CD14-positive monocyte (primary cell): ENCODE results near the gene CDK6. TPM values are rescaled to one million over a fixed set of nuclear protein-coding genes. Genes with fewer than 3 reads are reported as not detected.

Experiments
- DNase-seq, 3 donors: peaks; one replicate each; pipeline ENCODE4 v3.0.0-alpha.2; 2011 to 2022
- H2AFZ ChIP-seq: 2 replicates; pipeline ENCODE4 v1.6.0; 2012; ENCODE audit warnings: mild to moderate bottlenecking, low read depth, low read length, inconsistent platforms; ENCODE audit not compliant: insufficient read depth, poor library complexity, severe bottlenecking
- H3K27ac ChIP-seq, 2 donors: 1 replicate in 1 of 2; 2 replicates in 1 of 2; pipeline ENCODE4 v1.5.1; 2012 to 2013; ENCODE audit warnings: low read length in 2 of 2, control low read depth in 1 of 2, inconsistent platforms in 1 of 2, low read depth in 1 of 2, mild to moderate bottlenecking in 1 of 2
- H3K27me3 ChIP-seq, 2 donors: one replicate each; pipeline versions ENCODE4 v1.6.0 to v1.6.1; 2011 to 2013; ENCODE audit warnings: low read length in 2 of 2; ENCODE audit not compliant: control insufficient read depth in 2 of 2, insufficient read depth in 2 of 2
- H3K36me3 ChIP-seq, 2 donors: replicated peaks in 1 of 2; 1 replicate in 1 of 2; 2 replicates in 1 of 2; pipeline versions ENCODE4 v1.5.1 to v1.6.1; 2012 to 2013; ENCODE audit warnings: low read length in 2 of 2, control low read depth in 1 of 2, inconsistent platforms in 1 of 2, mild to moderate bottlenecking in 1 of 2; ENCODE audit not compliant: insufficient read depth in 2 of 2, control insufficient read depth in 1 of 2
- H3K4me1 ChIP-seq, 2 donors: 1 replicate in 1 of 2; 2 replicates in 1 of 2; pipeline versions ENCODE4 v1.5.1 to v1.6.1; 2012 to 2013; ENCODE audit warnings: low read length in 2 of 2, control low read depth in 1 of 2, inconsistent platforms in 1 of 2, mild to moderate bottlenecking in 1 of 2, moderate library complexity in 1 of 2; ENCODE audit not compliant: insufficient read depth in 2 of 2, control insufficient read depth in 1 of 2
- H3K4me2 ChIP-seq: replicated peaks from 2 replicates; pipeline ENCODE3; 2012; ENCODE audit warnings: low read length, moderate library complexity, mild to moderate bottlenecking; ENCODE audit not compliant: poor library complexity, severe bottlenecking; ENCODE audit errors: extremely low read depth
- H3K4me3 ChIP-seq, 3 experiments: fragments of 200-600 bp in 1 of 3; sonication (generic) in 1 of 3; replicated peaks in 1 of 3; 1 replicate in 2 of 3; 2 replicates in 1 of 3; pipeline ENCODE4 v1.5.1; 2011 to 2013; ENCODE audit warnings: low read length in 3 of 3, mild to moderate bottlenecking in 3 of 3, control low read depth in 2 of 3, low read depth in 2 of 3, inconsistent platforms in 1 of 3, moderate library complexity in 1 of 3
- H3K79me2 ChIP-seq: 2 replicates; pipeline ENCODE4 v1.6.0; 2012; ENCODE audit warnings: mild to moderate bottlenecking, control low read depth, inconsistent platforms, low read length, moderate library complexity; ENCODE audit not compliant: insufficient read depth
- H3K9ac ChIP-seq: 2 replicates; pipeline ENCODE4 v1.6.0; 2017; ENCODE audit warnings: low read length, mild to moderate bottlenecking; ENCODE audit not compliant: insufficient read depth, poor library complexity, severe bottlenecking
- H3K9me3 ChIP-seq, 2 donors: replicated peaks in 1 of 2; 1 replicate in 1 of 2; 2 replicates in 1 of 2; pipeline versions ENCODE4 v1.5.1 to v1.6.1; 2012 to 2013; ENCODE audit warnings: low read length in 2 of 2, control low read depth in 1 of 2; ENCODE audit not compliant: control insufficient read depth in 1 of 2, insufficient read depth in 1 of 2
- H4K20me1 ChIP-seq: 2 replicates; pipeline ENCODE4 v1.6.0; 2012; ENCODE audit warnings: mild to moderate bottlenecking, low read length, control low read depth, moderate library complexity; ENCODE audit not compliant: insufficient read depth
- H3K27ac Mint-ChIP-seq, 7 donors: one replicate each; pipeline ENCODE4 v1.8.0; 2020; ENCODE audit warnings: mild to moderate bottlenecking in 7 of 7, mixed read lengths in 7 of 7, moderate library complexity in 6 of 7, inconsistent platforms in 2 of 7
- H3K27me3 Mint-ChIP-seq, 3 donors: one replicate each; pipeline ENCODE4 v1.8.0; 2021 to 2022; ENCODE audit warnings: low read depth in 3 of 3, mild to moderate bottlenecking in 3 of 3, mixed read lengths in 3 of 3, moderate library complexity in 3 of 3, inconsistent platforms in 1 of 3
- H3K36me3 Mint-ChIP-seq, 2 donors: one replicate each; pipeline ENCODE4 v1.8.0; 2020; ENCODE audit warnings: mixed read lengths in 2 of 2, inconsistent platforms in 1 of 2, mild to moderate bottlenecking in 1 of 2
- H3K4me1 Mint-ChIP-seq: one replicate; pipeline ENCODE4 v1.8.0; 2020; ENCODE audit warnings: mild to moderate bottlenecking, mixed read lengths
- H3K4me3 Mint-ChIP-seq, 2 donors: one replicate each; pipeline ENCODE4 v1.8.0; 2020; ENCODE audit warnings: mild to moderate bottlenecking in 2 of 2, mixed read lengths in 2 of 2, moderate library complexity in 1 of 2
- H3K9me3 Mint-ChIP-seq, 7 donors: one replicate each; pipeline ENCODE4 v1.8.0; 2020 to 2022; ENCODE audit warnings: mixed read lengths in 7 of 7, mild to moderate bottlenecking in 6 of 7, moderate library complexity in 6 of 7, inconsistent platforms in 2 of 7
- WGBS: methylation state at CpG from one replicate; pipeline ENCODE4 v1.1.5; 2013; ENCODE audit warnings: missing lambda C conversion rate; ENCODE audit not compliant: insufficient coverage; 5-methylcytosine and 5-hydroxymethylcytosine counted together
- intact Hi-C, 2 donors: fragments of 100-400 bp; cut with micrococcal nuclease; formaldehyde crosslinking; loops; one replicate each; pipeline versions ENCODE4 v1.15.0 to v1.15.1; 2023
- polyA plus RNA-seq, 3 donors: library from polyadenylated mRNA; depleted of rRNA in 1 of 3; unstranded in 2 of 3; stranded (reverse) in 1 of 3; fragments of 300-500 nt in 2 of 3; fragments of >200 nt in 1 of 3; fragmentation: Illumina TruSeq in 2 of 3; gene quantifications; 1 replicate in 2 of 3; 2 replicates in 1 of 3; pipeline ENCODE4 v1.2.3, GENCODE V29; 2012 to 2021
- TF ChIP-seq, protein P1 (sequence below): fragments of 200-600 bp; IDR thresholded peaks from one replicate; pipeline ENCODE4 v1.8.0; 2022; ENCODE audit warnings: antibody characterized with exemption, mild to moderate bottlenecking

The CDK6 gene
- polyA plus RNA-seq, 3 donors: 3.4 to 4.3 (median 3.8) TPM

DNA sequence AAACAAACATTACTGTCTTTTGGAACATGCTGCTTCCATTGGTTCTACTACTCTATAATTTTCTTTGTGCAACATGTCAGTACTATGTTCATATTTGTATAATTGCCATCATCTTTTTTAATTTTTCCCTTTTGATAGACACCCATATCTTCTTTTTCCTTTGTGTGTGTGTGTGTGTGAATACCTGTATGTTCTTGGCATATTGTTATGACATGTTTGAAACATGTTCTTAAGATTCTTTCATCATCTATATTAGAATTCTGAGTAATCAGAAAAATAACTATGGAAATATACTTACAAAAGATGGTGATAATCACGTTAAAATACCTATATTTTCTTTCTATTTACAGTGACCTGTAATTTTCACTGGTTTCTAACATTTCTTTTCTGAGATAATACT lies 3.5 kb upstream of the CDK6 start:
- Histone ChIP-seq H3K27me3 (peaks cover 4 to 7% of the 10 kb centered on the region in 2 donors), H3K79me2 (peaks cover 4% of the 10 kb centered on the region), H3K4me2 (no peak overlapping the region), H3K4me3 (no peak overlapping the region), H2AFZ (no peak overlapping the region), H3K4me1 (peaks cover 8 to 12% of the 10 kb centered on the region in 2 donors), H3K36me3 (no peaks in the 10 kb centered on the region), H4K20me1 (no peaks in the 10 kb centered on the region), H3K9ac (no peak overlapping the region), H3K27ac (no peak overlapping the region), H3K9me3 (no peaks in the 10 kb centered on the region)
- no CpG with 5 or more reads among the region's 1 CpG for WGBS
- Mint-ChIP-seq H3K4me3 (no peak overlapping the region), H3K27ac (no peak overlapping the region), H3K27me3 (peaks cover 8 to 11% (median 10%) of the 10 kb centered on the region in 3 donors), H3K4me1 (peaks cover 6% of the 10 kb centered on the region), H3K9me3 (peaks cover 0 to 4% (median 3%) of the 10 kb centered on the region in 7 donors), H3K36me3 (no peaks in the 10 kb centered on the region)
- intact Hi-C loops: no loop called here
- TF ChIP-seq, protein P1, sequence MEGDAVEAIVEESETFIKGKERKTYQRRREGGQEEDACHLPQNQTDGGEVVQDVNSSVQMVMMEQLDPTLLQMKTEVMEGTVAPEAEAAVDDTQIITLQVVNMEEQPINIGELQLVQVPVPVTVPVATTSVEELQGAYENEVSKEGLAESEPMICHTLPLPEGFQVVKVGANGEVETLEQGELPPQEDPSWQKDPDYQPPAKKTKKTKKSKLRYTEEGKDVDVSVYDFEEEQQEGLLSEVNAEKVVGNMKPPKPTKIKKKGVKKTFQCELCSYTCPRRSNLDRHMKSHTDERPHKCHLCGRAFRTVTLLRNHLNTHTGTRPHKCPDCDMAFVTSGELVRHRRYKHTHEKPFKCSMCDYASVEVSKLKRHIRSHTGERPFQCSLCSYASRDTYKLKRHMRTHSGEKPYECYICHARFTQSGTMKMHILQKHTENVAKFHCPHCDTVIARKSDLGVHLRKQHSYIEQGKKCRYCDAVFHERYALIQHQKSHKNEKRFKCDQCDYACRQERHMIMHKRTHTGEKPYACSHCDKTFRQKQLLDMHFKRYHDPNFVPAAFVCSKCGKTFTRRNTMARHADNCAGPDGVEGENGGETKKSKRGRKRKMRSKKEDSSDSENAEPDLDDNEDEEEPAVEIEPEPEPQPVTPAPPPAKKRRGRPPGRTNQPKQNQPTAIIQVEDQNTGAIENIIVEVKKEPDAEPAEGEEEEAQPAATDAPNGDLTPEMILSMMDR: no peak
- no peak for DNase-seq

DNA sequence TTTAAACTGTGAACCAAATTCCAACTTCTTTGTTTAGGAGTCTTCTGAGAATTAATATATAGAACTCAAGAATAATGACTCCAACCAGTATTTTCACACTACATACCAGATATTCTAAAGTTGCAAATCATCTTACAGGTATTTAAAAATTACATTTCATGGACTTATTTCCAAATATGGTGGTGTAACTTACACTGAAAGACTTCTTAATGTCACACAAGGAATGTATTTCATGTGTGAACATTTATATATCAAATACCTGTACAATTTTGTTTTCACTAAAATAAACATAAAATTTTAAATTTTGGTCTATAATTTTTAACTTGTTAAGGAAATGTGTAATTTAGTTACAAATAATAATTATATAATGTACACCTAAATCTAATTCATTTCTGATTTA lies 2.6 kb upstream of the CDK6 start:
- Histone ChIP-seq H2AFZ (no peak overlapping the region), H3K4me3 (no peak overlapping the region), H3K4me1 (peaks cover 12 to 19% of the 10 kb centered on the region in 2 donors), H3K36me3 (no peaks in the 10 kb centered on the region), H3K27me3 (peaks cover 4 to 7% of the 10 kb centered on the region in 2 donors), H4K20me1 (no peaks in the 10 kb centered on the region), H3K9me3 (no peaks in the 10 kb centered on the region), H3K4me2 (no peak overlapping the region), H3K27ac (no peak overlapping the region), H3K79me2 (peaks cover 14% of the 10 kb centered on the region), H3K9ac (no peak overlapping the region)
- peaks cover 6% of the 10 kb centered on the region for H3K4me1 Mint-ChIP-seq
- H3K9me3 Mint-ChIP-seq: peaks cover 0 to 4% (median 3%) of the 10 kb centered on the region in 7 donors
- no peak overlapping the region for H3K27ac Mint-ChIP-seq
- peaks cover 8 to 11% (median 10%) of the 10 kb centered on the region in 3 donors for H3K27me3 Mint-ChIP-seq
- no peak for DNase-seq
- no peaks in the 10 kb centered on the region for H3K36me3 Mint-ChIP-seq
- no peak overlapping the region for H3K4me3 Mint-ChIP-seq
- intact Hi-C loops: no loop called here
- TF ChIP-seq, protein P1: no peak
